Body of pancreas (tissue), 4 donors: ENCODE data around the gene ARFIP1. TPM values are rescaled to one million over a fixed set of nuclear protein-coding genes. Genes with fewer than 3 reads are reported as not detected.

Source experiments
- ATAC-seq: fragments of 150-250 bp; one replicate; pipeline ENCODE4 v1.9.1; 2016
- DNase-seq, 4 donors: peaks; one replicate each; pipeline ENCODE4 v3.0.0-alpha.2; 2019
- H3K27ac ChIP-seq, 4 donors: fragments of 200-600 bp; sonication (generic); 1 replicate in 3 of 4; 2 replicates in 1 of 4; pipeline versions ENCODE4 v1.5.1 to v1.6.1; 2016 to 2019; ENCODE audit warnings: mild to moderate bottlenecking in 1 of 4, mixed read lengths in 1 of 4, moderate library complexity in 1 of 4
- H3K27me3 ChIP-seq, 2 donors: fragments of 200-600 bp; sonication (generic); one replicate each; pipeline ENCODE4 v1.6.0; 2016; ENCODE audit warnings: mild to moderate bottlenecking in 1 of 2
- H3K36me3 ChIP-seq, 2 donors: fragments of 200-600 bp; sonication (generic); replicated peaks in 1 of 2; 2 replicates each; pipeline ENCODE4 v1.5.1; 2016; ENCODE audit warnings: low read depth in 2 of 2; ENCODE audit not compliant: insufficient read depth in 1 of 2
- H3K4me1 ChIP-seq: fragments of 200-600 bp; sonication (generic); one replicate; pipeline ENCODE4 v1.6.0; 2016
- H3K4me3 ChIP-seq, 2 donors: fragments of 200-600 bp; sonication (generic); 1 replicate in 1 of 2; 2 replicates in 1 of 2; pipeline ENCODE4 v1.5.1; 2016 to 2019
- H3K9me3 ChIP-seq, 3 donors: fragments of 200-600 bp; sonication (generic); 1 replicate in 2 of 3; 2 replicates in 1 of 3; pipeline ENCODE4 v1.5.1; 2016
- CTCF ChIP-seq, 7 experiments: fragments of 450-650 bp in 4 of 7; fragments of 200-600 bp in 3 of 7; sonication (generic) in 3 of 7; IDR thresholded peaks; one replicate each; pipeline ENCODE4 v1.5.1; 2016 to 2019; ENCODE audit warnings: antibody characterized with exemption in 7 of 7
- POLR2A ChIP-seq, 3 donors: fragments of 450-650 bp; IDR thresholded peaks; one replicate each; pipeline ENCODE4 v1.6.1; 2016; ENCODE audit warnings: antibody characterized with exemption in 3 of 3, mild to moderate bottlenecking in 2 of 3
- WGBS, 2 donors: methylation state at CpG; one replicate each; pipeline ENCODE4 v1.1.5; 2017; 5-methylcytosine and 5-hydroxymethylcytosine counted together
- intact Hi-C: fragments of 100-400 bp; cut with DNase I; formaldehyde crosslinking; loops from one replicate; pipeline ENCODE4 v1.15.1; 2023
- total RNA-seq, 2 donors: library from RNA; depleted of rRNA; stranded (reverse); fragments of >200 nt; gene quantifications; one replicate each; pipeline ENCODE4 v1.1.0, GENCODE V29; 2016

The ARFIP1 gene
- total RNA-seq, 2 donors from 2014 or later: 13.8 to 17.4 TPM

- WGBS, 2 donors: 4 to 14% methylated on average over 2 of the region's 2 CpGs
- DNase-seq: no peak
- TF ChIP-seq POLR2A (IDR thresholded peaks at IDR 0.05) (no peak), CTCF (IDR thresholded peaks at IDR 0.05) (peak in 6 of 7 experiments; percentile 36 to 58 (median 48))
- peaks cover 10% of the 10 kb centered on the region for H3K4me1 ChIP-seq
- H3K27me3 ChIP-seq: no peaks in the 10 kb centered on the region
- H3K9me3 ChIP-seq: no peaks in the 10 kb centered on the region
- ATAC-seq: no peak
- H3K36me3 ChIP-seq: no peaks in the 10 kb centered on the region
- intact Hi-C loops: no loop called here
- no peak overlapping the region for H3K27ac ChIP-seq
- no peak overlapping the region for H3K4me3 ChIP-seq
Observed at GRCh38 chr4:152735396-152735859, 44.3 kb upstream of the ARFIP1 start.

- Histone ChIP-seq H3K27ac (no peak overlapping the region), H3K4me1 (peaks cover 10% of the 10 kb centered on the region), H3K36me3 (no peaks in the 10 kb centered on the region), H3K4me3 (no peak overlapping the region), H3K27me3 (no peaks in the 10 kb centered on the region), H3K9me3 (no peaks in the 10 kb centered on the region)
- 51 to 54% methylated on average over 3 of the region's 3 CpGs for WGBS, 2 donors
- DNase-seq (no peak), ATAC-seq (no peak)
- intact Hi-C loops: no loop called here
- no peak for TF ChIP-seq POLR2A (IDR thresholded peaks at IDR 0.05)
- no peak for TF ChIP-seq CTCF (IDR thresholded peaks at IDR 0.05)
Observed at GRCh38 chr4:152735906-152736305, 43.8 kb upstream of the ARFIP1 start.

GRCh38 chr4:152738827-152739226 is 40.9 kb upstream of the ARFIP1 start:
- Histone ChIP-seq H3K4me1 (peaks cover 10% of the 10 kb centered on the region), H3K27ac (peak overlapping the region in 2 of 4 donors; percentile 12 to 33), H3K4me3 (no peak overlapping the region), H3K9me3 (no peaks in the 10 kb centered on the region), H3K27me3 (no peaks in the 10 kb centered on the region), H3K36me3 (no peaks in the 10 kb centered on the region)
- no peak for TF ChIP-seq POLR2A (IDR thresholded peaks at IDR 0.05)
- no peak for TF ChIP-seq CTCF (IDR thresholded peaks at IDR 0.05)
- peak; percentile 59 for ATAC-seq
- intact Hi-C loops: no loop called here
- 20 to 24% methylated on average over 3 of the region's 3 CpGs for WGBS, 2 donors
- DNase-seq: no peak

GRCh38 chr4:152747444-152747843 is 32.3 kb upstream of the ARFIP1 start:
- H3K27ac ChIP-seq: no peak overlapping the region
- H3K9me3 ChIP-seq: peaks cover 0 to 9% (median 0%) of the 10 kb centered on the region in 3 donors
- H3K4me3 ChIP-seq: no peak overlapping the region
- no peaks in the 10 kb centered on the region for H3K27me3 ChIP-seq
- DNase-seq (no peak), ATAC-seq (no peak)
- intact Hi-C loops: no loop called here
- H3K36me3 ChIP-seq: no peaks in the 10 kb centered on the region
- TF ChIP-seq POLR2A (IDR thresholded peaks at IDR 0.05) (no peak), CTCF (IDR thresholded peaks at IDR 0.05) (no peak)
- 44 to 56% methylated on average over 2 of the region's 2 CpGs for WGBS, 2 donors
- no peaks in the 10 kb centered on the region for H3K4me1 ChIP-seq

- Histone ChIP-seq H3K27me3 (no peaks in the 10 kb centered on the region), H3K9me3 (peaks cover 0 to 9% (median 0%) of the 10 kb centered on the region in 3 donors), H3K36me3 (no peaks in the 10 kb centered on the region), H3K4me1 (no peaks in the 10 kb centered on the region), H3K27ac (no peak overlapping the region), H3K4me3 (no peak overlapping the region)
- 90 to 93% methylated on average over 3 to 8 of the region's 9 CpGs for WGBS, 2 donors
- ATAC-seq (no peak), DNase-seq (no peak)
- intact Hi-C loops: no loop called here
- TF ChIP-seq CTCF (IDR thresholded peaks at IDR 0.05) (no peak), POLR2A (IDR thresholded peaks at IDR 0.05) (no peak)
Observed at GRCh38 chr4:152748619-152749018, 31.1 kb upstream of the ARFIP1 start.
